HG02642 (cell line): Measurements from ENCODE around the gene RBM25.
"Not testable (repeated sequence)": the region's sequence is repeated elsewhere in the genome, so short reads cannot be mapped to it uniquely, and the experiment has no call there.

Source experiments
- ATAC-seq: cut with Tn5 transposase; IDR thresholded peaks from one replicate; pipeline ENCODE4 v1.9.1; 2021; ENCODE audit warnings: mild to moderate bottlenecking; ENCODE audit not compliant: unreplicated experiment, poor library complexity

Gene RBM25

DNA sequence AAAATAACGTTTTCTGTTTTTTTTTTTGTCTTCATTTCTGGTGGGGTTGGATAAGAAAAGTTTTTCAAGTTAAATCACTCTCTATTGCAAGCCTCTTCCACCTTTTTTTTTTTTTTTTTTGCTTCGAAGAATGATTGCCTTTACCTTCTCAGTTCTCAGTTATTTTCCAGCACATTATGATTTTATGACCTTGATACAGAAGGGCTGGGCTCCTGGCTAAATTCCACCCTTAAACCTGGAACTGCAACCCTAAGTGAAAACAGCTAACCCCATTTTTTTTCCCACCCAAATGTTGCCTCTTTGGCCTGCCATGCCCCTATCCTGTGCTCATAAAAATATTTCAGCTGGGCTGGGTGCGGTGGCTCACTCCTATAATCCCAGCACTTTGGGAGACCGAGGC, 109.4 kb downstream of the RBM25 start:
- no peak for ATAC-seq

DNA sequence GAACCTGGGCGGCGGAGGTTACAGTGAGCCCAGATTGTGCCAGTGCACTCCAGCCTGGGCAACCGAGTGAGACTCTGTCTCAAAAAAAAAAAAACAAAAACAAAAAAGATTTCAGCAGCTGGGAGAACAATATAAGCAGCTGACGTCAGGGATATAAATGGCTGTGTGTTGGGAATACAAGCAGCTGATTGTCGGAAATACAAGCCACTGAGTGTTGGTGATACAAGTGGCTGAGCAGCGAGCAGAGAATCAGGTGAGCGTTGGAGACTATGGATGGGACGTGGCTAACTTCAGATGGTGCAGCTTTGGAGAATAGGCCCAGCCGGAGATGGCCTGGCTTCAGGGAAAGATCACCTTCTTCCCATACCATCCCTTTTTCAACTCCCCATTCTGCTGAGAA, 109.9 kb downstream of the RBM25 start:
- no peak for ATAC-seq

GRCh38 chr14:73168691-73169090, 110.4 kb downstream of the RBM25 start:
- ATAC-seq, result no peak

- ATAC-seq, result not testable (repeated sequence)
Observed at GRCh38 chr14:73169855-73170254, 111.5 kb downstream of the RBM25 start.

- ATAC-seq, result no peak
Observed at GRCh38 chr14:73170686-73171085, 112.4 kb downstream of the RBM25 start.

- no peak for ATAC-seq
Observed at GRCh38 chr14:73172500-73172899, 114.2 kb downstream of the RBM25 start.

GRCh38 chr14:73173092-73173735, 114.9 kb downstream of the RBM25 start:
- ATAC-seq, result no peak
